GM15510 (cell line): ENCODE measurements around the gene MPP7.

Experiments
- POLR2A ChIP-seq: IDR thresholded peaks from 3 replicates; pipeline ENCODE4 v1.6.1; 2011; ENCODE audit warnings: borderline replicate concordance; ENCODE audit not compliant: insufficient read length; ENCODE audit errors: extremely low read depth

MPP7 gene

GRCh38 chr10:28253169-28253785 lies 49.6 kb downstream of the MPP7 start:
- TF ChIP-seq POLR2A = no peak
